Endodermal cell (in vitro differentiated cells): ENCODE measurements around the gene C1R. TPM values are rescaled to one million over a fixed set of nuclear protein-coding genes. Genes with fewer than 3 reads are reported as not detected.

Experiments
- DNase-seq: peaks from one replicate; pipeline ENCODE4 v3.0.0-alpha.2; 2017
- H3K27ac ChIP-seq: 2 replicates; pipeline ENCODE4 v1.5.1; 2013; ENCODE audit warnings: mild to moderate bottlenecking, low read depth, low read length, moderate library complexity
- H3K27me3 ChIP-seq: 2 replicates; pipeline ENCODE4 v1.6.1; 2013; ENCODE audit warnings: mild to moderate bottlenecking, low read length, moderate library complexity; ENCODE audit not compliant: insufficient read depth, control insufficient read depth, poor library complexity, severe bottlenecking
- H3K36me3 ChIP-seq: 2 replicates; pipeline ENCODE4 v1.7.0; 2013; ENCODE audit warnings: mild to moderate bottlenecking, low read length, moderate library complexity; ENCODE audit not compliant: control insufficient read depth, insufficient read depth
- H3K4me1 ChIP-seq: one replicate; pipeline ENCODE4 v1.7.0; 2013; ENCODE audit warnings: low read length; ENCODE audit not compliant: control insufficient read depth, insufficient read depth
- H3K4me3 ChIP-seq: 2 replicates; pipeline ENCODE4 v1.5.1; 2013; ENCODE audit warnings: mild to moderate bottlenecking, low read length, moderate library complexity
- H3K9ac ChIP-seq: 2 replicates; pipeline ENCODE4 v1.6.1; 2013; ENCODE audit warnings: mild to moderate bottlenecking, low read length, moderate library complexity; ENCODE audit not compliant: poor library complexity, severe bottlenecking; ENCODE audit errors: extremely low read depth
- H3K9me3 ChIP-seq: 2 replicates; pipeline ENCODE4 v1.6.1; 2013; ENCODE audit warnings: mild to moderate bottlenecking, low read length, moderate library complexity; ENCODE audit not compliant: control insufficient read depth
- H3K27ac Mint-ChIP-seq: 2 replicates; pipeline ENCODE4 v1.8.0; 2020; ENCODE audit warnings: mixed read lengths
- H3K27me3 Mint-ChIP-seq: 2 replicates; pipeline ENCODE4 v1.8.0; 2021; ENCODE audit warnings: mild to moderate bottlenecking, mixed read lengths; ENCODE audit not compliant: insufficient read depth
- H3K36me3 Mint-ChIP-seq: 2 replicates; pipeline ENCODE4 v1.8.0; 2020; ENCODE audit warnings: low read depth, mixed read lengths
- H3K4me1 Mint-ChIP-seq: 2 replicates; pipeline ENCODE4 v1.8.0; 2020; ENCODE audit warnings: mixed read lengths
- H3K4me3 Mint-ChIP-seq: 2 replicates; pipeline ENCODE4 v1.8.0; 2020; ENCODE audit warnings: mild to moderate bottlenecking, moderate library complexity, mixed read lengths
- H3K9me3 Mint-ChIP-seq: 2 replicates; pipeline ENCODE4 v1.8.0; 2020; ENCODE audit warnings: mild to moderate bottlenecking, mixed read lengths
- CTCF ChIP-seq: fragments of 200-600 bp; sonication (generic); conservative IDR thresholded peaks from 2 replicates; pipeline ENCODE4 v1.5.0; 2021; ENCODE audit warnings: antibody characterized with exemption, mild to moderate bottlenecking
- WGBS, 2 experiments: methylation state at CpG; one replicate each; pipeline versions ENCODE4 v1.1.5 to v1.1.7; 2013; ENCODE audit warnings: missing lambda C conversion rate in 2 of 2, mixed read lengths in 1 of 2; ENCODE audit not compliant: insufficient coverage in 1 of 2, insufficient read length in 1 of 2; 5-methylcytosine and 5-hydroxymethylcytosine counted together
- total RNA-seq, 2 donors: library from RNA; stranded (reverse); fragmentation: NEBNext Ultra II Directional in 1 of 2; extraction: Animal tissue kit (Norgen Biotek cat#: 25700) in 1 of 2; gene quantifications; 2 replicates in 1 of 2; 3 replicates in 1 of 2; pipeline ENCODE4 v1.2.1, GENCODE V29; 2021

Gene C1R
- total RNA-seq, 2 donors from 2014 or later: 3.9 TPM

DNA sequence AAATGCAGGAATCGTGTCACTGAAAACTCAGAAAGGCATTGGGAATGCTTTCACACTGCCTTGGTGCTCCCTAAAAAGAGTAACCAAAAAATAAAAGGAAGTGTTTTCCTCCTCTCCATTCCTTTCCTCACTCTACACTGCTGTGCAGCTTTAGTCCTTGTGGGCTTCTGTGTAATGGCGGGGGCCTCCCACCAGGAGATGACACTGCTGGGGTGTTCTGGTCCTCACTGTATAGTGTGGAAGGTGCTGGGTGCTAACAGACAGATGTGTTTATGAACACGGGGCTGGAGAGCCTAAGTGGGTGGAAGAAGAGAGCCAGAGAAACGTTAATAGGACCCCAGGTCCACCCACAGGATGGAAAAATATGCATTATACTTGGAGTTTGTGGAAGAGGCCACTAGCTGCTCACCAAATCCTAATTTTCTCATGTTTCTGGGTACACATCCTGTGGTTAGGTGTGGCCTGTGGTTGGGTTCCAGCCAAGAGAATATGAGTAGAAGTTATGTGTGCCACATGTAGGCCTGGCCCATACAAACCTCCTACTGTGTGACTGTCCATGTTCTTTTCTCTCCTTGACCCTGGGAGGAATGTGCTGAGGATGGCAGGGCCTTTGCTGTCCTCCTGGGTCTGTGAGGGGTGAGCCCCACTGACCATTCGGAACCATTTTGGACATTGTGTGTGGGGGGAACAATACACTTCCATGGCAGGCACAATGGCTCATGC, 45.7 kb downstream of the C1R start:
- no peaks in the 10 kb centered on the region for H3K9me3 ChIP-seq
- no peaks in the 10 kb centered on the region for H3K27me3 ChIP-seq
- H3K27me3 Mint-ChIP-seq: peaks cover 4% of the 10 kb centered on the region
- no peak overlapping the region for H3K27ac Mint-ChIP-seq
- H3K4me3 Mint-ChIP-seq: no peak overlapping the region
- no peaks in the 10 kb centered on the region for H3K4me1 Mint-ChIP-seq
- peaks cover 3% of the 10 kb centered on the region for H3K9me3 Mint-ChIP-seq
- no peak for DNase-seq
- no peaks in the 10 kb centered on the region for H3K36me3 ChIP-seq
- H3K27ac ChIP-seq: no peak overlapping the region
- WGBS, 2 experiments: 89 to 90% methylated on average over 4 to 5 of the region's 5 CpGs
- H3K4me3 ChIP-seq: no peak overlapping the region
- H3K4me1 ChIP-seq: no peaks in the 10 kb centered on the region
- peak; percentile 55 for TF ChIP-seq CTCF
- H3K36me3 Mint-ChIP-seq: no peaks in the 10 kb centered on the region
- H3K9ac ChIP-seq: no peak overlapping the region

GRCh38 chr12:7045913-7046312, 46.3 kb downstream of the C1R start:
- WGBS, 2 experiments: 91 to 93% methylated on average over 5 to 9 of the region's 9 CpGs
- Mint-ChIP-seq H3K4me1 (no peaks in the 10 kb centered on the region), H3K36me3 (no peaks in the 10 kb centered on the region), H3K27me3 (peaks cover 4% of the 10 kb centered on the region), H3K9me3 (peaks cover 3% of the 10 kb centered on the region), H3K27ac (no peak overlapping the region), H3K4me3 (no peak overlapping the region)
- Histone ChIP-seq H3K27ac (no peak overlapping the region), H3K4me3 (no peak overlapping the region), H3K36me3 (no peaks in the 10 kb centered on the region), H3K9me3 (no peaks in the 10 kb centered on the region), H3K4me1 (no peaks in the 10 kb centered on the region), H3K27me3 (no peaks in the 10 kb centered on the region), H3K9ac (no peak overlapping the region)
- no peak for DNase-seq
- no peak for TF ChIP-seq CTCF

GRCh38 chr12:7042842-7043241, 49.4 kb downstream of the C1R start:
- H3K36me3 ChIP-seq: no peaks in the 10 kb centered on the region
- TF ChIP-seq CTCF: peak; percentile 89
- H3K27me3 ChIP-seq: no peaks in the 10 kb centered on the region
- no peak overlapping the region for H3K4me3 ChIP-seq
- no peaks in the 10 kb centered on the region for H3K4me1 Mint-ChIP-seq
- no peaks in the 10 kb centered on the region for H3K9me3 ChIP-seq
- no peaks in the 10 kb centered on the region for H3K4me1 ChIP-seq
- no peak for DNase-seq
- no peaks in the 10 kb centered on the region for H3K36me3 Mint-ChIP-seq
- no peak overlapping the region for H3K27ac Mint-ChIP-seq
- no peaks in the 10 kb centered on the region for H3K27me3 Mint-ChIP-seq
- H3K9ac ChIP-seq: no peak overlapping the region
- 40 to 75% methylated on average over 1 to 5 of the region's 6 CpGs for WGBS, 2 experiments
- no peak overlapping the region for H3K4me3 Mint-ChIP-seq
- H3K9me3 Mint-ChIP-seq: peaks cover 8% of the 10 kb centered on the region
- H3K27ac ChIP-seq: no peak overlapping the region
